CD4-positive, alpha-beta memory T cell (primary cell): ENCODE results near the gene ARHGAP1. TPM values are rescaled to one million over a fixed set of nuclear protein-coding genes. Genes with fewer than 3 reads are reported as not detected.

Source experiments
- CTCF ChIA-PET: fragments of 350-600 bp; sonication (Branson Sonifier 250); formaldehyde crosslinking; loops from one replicate; lab custom pipeline; 2021; ENCODE audit warnings: inconsistent platforms; ENCODE audit not compliant: partially characterized antibody; lab: Charles Lee
- POLR2A ChIA-PET: fragments of 350-600 bp; sonication (Branson Sonifier 250); formaldehyde crosslinking; loops from one replicate; lab custom pipeline; 2021; ENCODE audit not compliant: partially characterized antibody; lab: Charles Lee
- DNase-seq, 5 donors: peaks; one replicate each; pipeline versions ENCODE4 v3.0.0 to v3.0.0-alpha.2; 2020 to 2022; ENCODE audit warnings: mixed read lengths in 1 of 5
- H3K27ac ChIP-seq: one replicate; pipeline ENCODE4 v1.7.0; 2013; ENCODE audit warnings: low read depth, low read length
- H3K27me3 ChIP-seq: 2 replicates; pipeline ENCODE4 v1.7.0; 2013; ENCODE audit warnings: mild to moderate bottlenecking, low read length, moderate library complexity; ENCODE audit not compliant: insufficient read depth
- H3K36me3 ChIP-seq: 2 replicates; pipeline ENCODE4 v1.7.0; 2013; ENCODE audit warnings: mild to moderate bottlenecking, low read length, moderate library complexity; ENCODE audit not compliant: insufficient read depth
- H3K4me1 ChIP-seq: 2 replicates; pipeline ENCODE4 v1.7.0; 2013; ENCODE audit warnings: mild to moderate bottlenecking, low read length, moderate library complexity; ENCODE audit not compliant: insufficient read depth
- H3K4me3 ChIP-seq, 2 donors: one replicate each; pipeline ENCODE4 v1.7.0; 2013; ENCODE audit warnings: low read length in 2 of 2, mild to moderate bottlenecking in 1 of 2
- H3K9me3 ChIP-seq, 2 donors: one replicate each; pipeline ENCODE4 v1.7.0; 2013; ENCODE audit warnings: low read length in 2 of 2, control low read depth in 1 of 2; ENCODE audit not compliant: control insufficient read depth in 1 of 2
- H3K27ac Mint-ChIP-seq, 7 donors: one replicate each; pipeline ENCODE4 v1.8.0; 2020 to 2021; ENCODE audit warnings: mixed read lengths in 7 of 7, mild to moderate bottlenecking in 6 of 7, inconsistent platforms in 3 of 7, moderate library complexity in 3 of 7
- H3K27me3 Mint-ChIP-seq, 2 donors: one replicate each; pipeline ENCODE4 v1.8.0; 2020 to 2021; ENCODE audit warnings: mixed read lengths in 2 of 2
- H3K36me3 Mint-ChIP-seq, 2 donors: one replicate each; pipeline ENCODE4 v1.8.0; 2020 to 2021; ENCODE audit warnings: mixed read lengths in 2 of 2, inconsistent platforms in 1 of 2, mild to moderate bottlenecking in 1 of 2
- H3K4me1 Mint-ChIP-seq, 4 donors: one replicate each; pipeline ENCODE4 v1.8.0; 2020 to 2021; ENCODE audit warnings: mixed read lengths in 4 of 4, mild to moderate bottlenecking in 1 of 4
- H3K4me3 Mint-ChIP-seq, 8 donors: one replicate each; pipeline ENCODE4 v1.8.0; 2020 to 2021; ENCODE audit warnings: mixed read lengths in 8 of 8, mild to moderate bottlenecking in 7 of 8, moderate library complexity in 6 of 8, inconsistent platforms in 3 of 8
- H3K9me3 Mint-ChIP-seq, 8 donors: one replicate each; pipeline ENCODE4 v1.8.0; 2020 to 2021; ENCODE audit warnings: mixed read lengths in 8 of 8, mild to moderate bottlenecking in 5 of 8, inconsistent platforms in 3 of 8, moderate library complexity in 1 of 8
- intact Hi-C: fragments of 100-400 bp; cut with micrococcal nuclease; formaldehyde crosslinking; loops from one replicate; pipeline ENCODE4 v1.15.1; 2023
- polyA plus RNA-seq, 2 donors: library from polyadenylated mRNA; unstranded; fragments of 300-500 nt; fragmentation: Illumina TruSeq; gene quantifications; one replicate each; pipeline ENCODE4 v1.2.3, GENCODE V29; 2021
- total RNA-seq, 2 experiments: library from RNA; stranded (reverse); gene quantifications; one replicate each; pipeline ENCODE4 v1.2.3, GENCODE V29; 2021

Gene ARHGAP1
- total and polyA plus RNA-seq, 4 experiments from 2014 or later: 39.0 to 85.8 (median 66.7) TPM

- peaks cover 4 to 12% (median 5%) of the 10 kb centered on the region in 4 donors for H3K4me1 Mint-ChIP-seq
- H3K4me1 ChIP-seq: peaks cover 5% of the 10 kb centered on the region
- no peak for DNase-seq
- ChIA-PET POLR2A (no interaction called here), CTCF (interaction anchor here (1.3 kb wide), 1 partner anchor 53 kb away, joined by 4 read pairs; no protein-coding TSS in a partner anchor)
- H3K27me3 Mint-ChIP-seq: no peaks in the 10 kb centered on the region
- H3K27me3 ChIP-seq: no peaks in the 10 kb centered on the region
- no peak overlapping the region for H3K4me3 ChIP-seq
- intact Hi-C loops: no loop called here
- H3K36me3 ChIP-seq: no peaks in the 10 kb centered on the region
- H3K9me3 ChIP-seq: no peaks in the 10 kb centered on the region
- no peak overlapping the region for H3K27ac ChIP-seq
- H3K27ac Mint-ChIP-seq: no peak overlapping the region
- H3K36me3 Mint-ChIP-seq: no peaks in the 10 kb centered on the region
- H3K4me3 Mint-ChIP-seq: no peak overlapping the region
- no peaks in the 10 kb centered on the region for H3K9me3 Mint-ChIP-seq
These were observed 22.9 kb upstream of the ARHGAP1 start for GRCh38 chr11:46723359-46723680.

- no peaks in the 10 kb centered on the region for H3K27me3 ChIP-seq
- peak overlapping the region in 2 of 7 donors; percentile 10 to 74 for H3K27ac Mint-ChIP-seq
- peaks cover 7 to 17% (median 8%) of the 10 kb centered on the region in 4 donors for H3K4me1 Mint-ChIP-seq
- no peak overlapping the region for H3K27ac ChIP-seq
- peak overlapping the region in 1 of 8 donors; percentile 24 for H3K4me3 Mint-ChIP-seq
- H3K36me3 ChIP-seq: no peaks in the 10 kb centered on the region
- H3K9me3 Mint-ChIP-seq: no peaks in the 10 kb centered on the region
- ChIA-PET CTCF (interaction anchor here (1.3 kb wide), 1 partner anchor 52 kb away, joined by 4 read pairs; no protein-coding TSS in a partner anchor), POLR2A (no interaction called here)
- H3K36me3 Mint-ChIP-seq: no peaks in the 10 kb centered on the region
- H3K9me3 ChIP-seq: no peaks in the 10 kb centered on the region
- H3K4me3 ChIP-seq: no peak overlapping the region
- H3K27me3 Mint-ChIP-seq: no peaks in the 10 kb centered on the region
- H3K4me1 ChIP-seq: peaks cover 8% of the 10 kb centered on the region
- intact Hi-C loops: no loop called here
- DNase-seq: no peak
These were observed 22.3 kb upstream of the ARHGAP1 start for GRCh38 chr11:46722566-46723358.

GRCh38 chr11:46721286-46721685 is 20.9 kb upstream of the ARHGAP1 start:
- H3K4me1 ChIP-seq: peaks cover 8% of the 10 kb centered on the region
- Mint-ChIP-seq H3K27me3 (no peaks in the 10 kb centered on the region), H3K4me3 (no peak overlapping the region), H3K27ac (peak overlapping the region in 1 of 7 donors; percentile 37), H3K9me3 (no peaks in the 10 kb centered on the region), H3K4me1 (peaks cover 7 to 17% (median 8%) of the 10 kb centered on the region in 4 donors), H3K36me3 (no peaks in the 10 kb centered on the region)
- no peak overlapping the region for H3K27ac ChIP-seq
- POLR2A ChIA-PET: no interaction called here
- H3K4me3 ChIP-seq: no peak overlapping the region
- DNase-seq: no peak
- no peaks in the 10 kb centered on the region for H3K9me3 ChIP-seq
- no peaks in the 10 kb centered on the region for H3K27me3 ChIP-seq
- no peaks in the 10 kb centered on the region for H3K36me3 ChIP-seq
- CTCF ChIA-PET: no interaction called here
- intact Hi-C loops: no loop called here

- H3K9me3 ChIP-seq: no peaks in the 10 kb centered on the region
- ChIA-PET POLR2A (no interaction called here), CTCF (interaction anchor here (1.2 kb wide), 1 partner anchor 49 kb away, joined by 4 read pairs; no protein-coding TSS in a partner anchor)
- no peak overlapping the region for H3K27ac ChIP-seq
- H3K36me3 Mint-ChIP-seq: no peaks in the 10 kb centered on the region
- no peak overlapping the region for H3K4me3 ChIP-seq
- H3K4me1 ChIP-seq: peaks cover 8% of the 10 kb centered on the region
- no peak for DNase-seq
- intact Hi-C loops: no loop called here
- peaks cover 7 to 17% (median 8%) of the 10 kb centered on the region in 4 donors for H3K4me1 Mint-ChIP-seq
- H3K27me3 ChIP-seq: no peaks in the 10 kb centered on the region
- H3K4me3 Mint-ChIP-seq: no peak overlapping the region
- no peak overlapping the region for H3K27ac Mint-ChIP-seq
- H3K27me3 Mint-ChIP-seq: no peaks in the 10 kb centered on the region
- no peaks in the 10 kb centered on the region for H3K9me3 Mint-ChIP-seq
- H3K36me3 ChIP-seq: no peaks in the 10 kb centered on the region
These were observed 19.3 kb upstream of the ARHGAP1 start for GRCh38 chr11:46719543-46720218.

- Histone ChIP-seq H3K9me3 (no peaks in the 10 kb centered on the region), H3K27ac (no peak within 1 kb of the TSS), H3K27me3 (no peaks in the 10 kb centered on the region), H3K36me3 (no peaks in the 10 kb centered on the region), H3K4me3 (no peak within 1 kb of the TSS), H3K4me1 (peaks cover 8% of the 10 kb centered on the region)
- H3K4me3 Mint-ChIP-seq: no peak within 1 kb of the TSS
- no peak for DNase-seq
- ChIA-PET POLR2A (no interaction called here), CTCF (interaction anchor here (1.2 kb wide), 1 partner anchor 48 kb away, joined by 4 read pairs; no protein-coding TSS in a partner anchor)
- peaks cover 7 to 17% (median 8%) of the 10 kb centered on the region in 4 donors for H3K4me1 Mint-ChIP-seq
- intact Hi-C loops: no loop called here
- H3K36me3 Mint-ChIP-seq: no peaks in the 10 kb centered on the region
- peak within 1 kb of the TSS in 3 of 7 donors; percentile 57 to 80 (median 70) for H3K27ac Mint-ChIP-seq
- H3K9me3 Mint-ChIP-seq: no peaks in the 10 kb centered on the region
- no peaks in the 10 kb centered on the region for H3K27me3 Mint-ChIP-seq
These were observed 18.7 kb upstream of the ARHGAP1 start, which contains the start of gene F2 for GRCh38 chr11:46719048-46719542. Gene F2, plus strand, starts transcription at chr11:46719213. Its CDS starts 23 bp downstream, at chr11:46719236.

GRCh38 chr11:46718155-46719019 is 18.0 kb upstream of the ARHGAP1 start:
- Histone ChIP-seq H3K27me3 (no peaks in the 10 kb centered on the region), H3K27ac (no peak overlapping the region), H3K36me3 (no peaks in the 10 kb centered on the region), H3K4me3 (no peak overlapping the region), H3K4me1 (peaks cover 8% of the 10 kb centered on the region), H3K9me3 (no peaks in the 10 kb centered on the region)
- no peak overlapping the region for H3K4me3 Mint-ChIP-seq
- H3K27ac Mint-ChIP-seq: peak overlapping the region in 2 of 7 donors; percentile 57 to 70
- DNase-seq: no peak
- ChIA-PET POLR2A (no interaction called here), CTCF (interaction anchor here (1.2 kb wide), 1 partner anchor 47 kb away, joined by 4 read pairs; no protein-coding TSS in a partner anchor)
- no peaks in the 10 kb centered on the region for H3K9me3 Mint-ChIP-seq
- no peaks in the 10 kb centered on the region for H3K27me3 Mint-ChIP-seq
- intact Hi-C loops: no loop called here
- peaks cover 7 to 17% (median 8%) of the 10 kb centered on the region in 4 donors for H3K4me1 Mint-ChIP-seq
- no peaks in the 10 kb centered on the region for H3K36me3 Mint-ChIP-seq
